Ishikawa (cell line): ENCODE results near the gene PDE4B.

Source experiments
- CEBPB ChIP-seq: IDR thresholded peaks from 2 replicates; pipeline ENCODE4 v1.6.1; 2012
- CREB1 ChIP-seq: IDR thresholded peaks from 2 replicates; pipeline ENCODE4 v1.6.1; 2012; ENCODE audit warnings: low read depth
- EGR1 ChIP-seq: IDR thresholded peaks from 2 replicates; pipeline ENCODE4 v1.6.1; 2012
- EP300 ChIP-seq: IDR thresholded peaks from 2 replicates; pipeline ENCODE4 v1.6.1; 2012; ENCODE audit warnings: borderline replicate concordance
- FOXM1 ChIP-seq: IDR thresholded peaks from 2 replicates; pipeline ENCODE4 v1.6.1; 2012; ENCODE audit warnings: low read depth, borderline replicate concordance
- MAX ChIP-seq: IDR thresholded peaks from 2 replicates; pipeline ENCODE4 v1.6.1; 2012
- NFIC ChIP-seq: IDR thresholded peaks from 2 replicates; pipeline ENCODE4 v1.6.1; 2012
- RAD21 ChIP-seq: IDR thresholded peaks from 2 replicates; pipeline ENCODE4 v1.6.1; 2012; ENCODE audit warnings: low read depth
- TAF1 ChIP-seq: IDR thresholded peaks from 2 replicates; pipeline ENCODE4 v1.6.1; 2012; ENCODE audit warnings: low read depth, mild to moderate bottlenecking
- TCF12 ChIP-seq: IDR thresholded peaks from 2 replicates; pipeline ENCODE4 v1.6.1; 2012; ENCODE audit warnings: low read depth
- TEAD4 ChIP-seq: IDR thresholded peaks from 2 replicates; pipeline ENCODE4 v1.6.1; 2012
- YY1 ChIP-seq: IDR thresholded peaks from 2 replicates; pipeline ENCODE4 v1.6.1; 2012; ENCODE audit warnings: low read depth
- ZBTB7A ChIP-seq: IDR thresholded peaks from 2 replicates; pipeline ENCODE4 v1.6.1; 2012; ENCODE audit warnings: low read depth
- TF ChIP-seq, protein P1 (sequence below): IDR thresholded peaks from 2 replicates; pipeline ENCODE4 v1.6.1; 2012; ENCODE audit warnings: low read depth, mild to moderate bottlenecking
- TF ChIP-seq, protein P2 (sequence below): IDR thresholded peaks from 2 replicates; pipeline ENCODE4 v1.6.1; 2012

The PDE4B gene

GRCh38 chr1:65765631-65766030 lies 27.1 kb upstream of the PDE4B start:
- no peak for TF ChIP-seq CREB1

GRCh38 chr1:65769636-65770035 lies 23.1 kb upstream of the PDE4B start:
- TF ChIP-seq MAX (no peak), RAD21 (no peak), EP300 (no peak)
- TF ChIP-seq, protein P1, sequence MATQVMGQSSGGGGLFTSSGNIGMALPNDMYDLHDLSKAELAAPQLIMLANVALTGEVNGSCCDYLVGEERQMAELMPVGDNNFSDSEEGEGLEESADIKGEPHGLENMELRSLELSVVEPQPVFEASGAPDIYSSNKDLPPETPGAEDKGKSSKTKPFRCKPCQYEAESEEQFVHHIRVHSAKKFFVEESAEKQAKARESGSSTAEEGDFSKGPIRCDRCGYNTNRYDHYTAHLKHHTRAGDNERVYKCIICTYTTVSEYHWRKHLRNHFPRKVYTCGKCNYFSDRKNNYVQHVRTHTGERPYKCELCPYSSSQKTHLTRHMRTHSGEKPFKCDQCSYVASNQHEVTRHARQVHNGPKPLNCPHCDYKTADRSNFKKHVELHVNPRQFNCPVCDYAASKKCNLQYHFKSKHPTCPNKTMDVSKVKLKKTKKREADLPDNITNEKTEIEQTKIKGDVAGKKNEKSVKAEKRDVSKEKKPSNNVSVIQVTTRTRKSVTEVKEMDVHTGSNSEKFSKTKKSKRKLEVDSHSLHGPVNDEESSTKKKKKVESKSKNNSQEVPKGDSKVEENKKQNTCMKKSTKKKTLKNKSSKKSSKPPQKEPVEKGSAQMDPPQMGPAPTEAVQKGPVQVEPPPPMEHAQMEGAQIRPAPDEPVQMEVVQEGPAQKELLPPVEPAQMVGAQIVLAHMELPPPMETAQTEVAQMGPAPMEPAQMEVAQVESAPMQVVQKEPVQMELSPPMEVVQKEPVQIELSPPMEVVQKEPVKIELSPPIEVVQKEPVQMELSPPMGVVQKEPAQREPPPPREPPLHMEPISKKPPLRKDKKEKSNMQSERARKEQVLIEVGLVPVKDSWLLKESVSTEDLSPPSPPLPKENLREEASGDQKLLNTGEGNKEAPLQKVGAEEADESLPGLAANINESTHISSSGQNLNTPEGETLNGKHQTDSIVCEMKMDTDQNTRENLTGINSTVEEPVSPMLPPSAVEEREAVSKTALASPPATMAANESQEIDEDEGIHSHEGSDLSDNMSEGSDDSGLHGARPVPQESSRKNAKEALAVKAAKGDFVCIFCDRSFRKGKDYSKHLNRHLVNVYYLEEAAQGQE, result no peak
- TF ChIP-seq, protein P2, sequence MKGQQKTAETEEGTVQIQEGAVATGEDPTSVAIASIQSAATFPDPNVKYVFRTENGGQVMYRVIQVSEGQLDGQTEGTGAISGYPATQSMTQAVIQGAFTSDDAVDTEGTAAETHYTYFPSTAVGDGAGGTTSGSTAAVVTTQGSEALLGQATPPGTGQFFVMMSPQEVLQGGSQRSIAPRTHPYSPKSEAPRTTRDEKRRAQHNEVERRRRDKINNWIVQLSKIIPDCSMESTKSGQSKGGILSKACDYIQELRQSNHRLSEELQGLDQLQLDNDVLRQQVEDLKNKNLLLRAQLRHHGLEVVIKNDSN, result no peak

DNA sequence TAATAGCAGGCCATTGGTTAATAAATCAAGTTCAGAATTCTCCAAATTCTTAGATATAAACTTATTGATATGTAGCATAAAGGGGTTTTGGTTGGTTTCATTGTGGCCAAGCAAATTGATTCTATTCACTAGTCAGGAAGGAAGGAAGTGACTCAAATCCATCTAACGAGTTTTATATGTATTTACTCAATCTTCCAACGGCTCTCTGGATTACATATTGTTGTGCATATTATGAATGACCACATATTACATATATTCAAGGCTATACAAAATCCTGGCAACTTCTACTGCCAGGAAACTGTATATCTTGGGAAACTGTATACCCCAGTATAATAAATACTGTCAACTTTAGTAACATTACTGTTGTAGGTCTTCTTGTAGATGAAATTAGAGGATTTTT lies 20.1 kb upstream of the PDE4B start:
- TF ChIP-seq YY1 (no peak), FOXM1 (no peak), EGR1 (no peak), EP300 (no peak), TAF1 (no peak), NFIC (no peak), CEBPB (no peak), TEAD4 (no peak), MAX (no peak)
- TF ChIP-seq, protein P1, result no peak
- TF ChIP-seq, protein P2, result no peak

DNA sequence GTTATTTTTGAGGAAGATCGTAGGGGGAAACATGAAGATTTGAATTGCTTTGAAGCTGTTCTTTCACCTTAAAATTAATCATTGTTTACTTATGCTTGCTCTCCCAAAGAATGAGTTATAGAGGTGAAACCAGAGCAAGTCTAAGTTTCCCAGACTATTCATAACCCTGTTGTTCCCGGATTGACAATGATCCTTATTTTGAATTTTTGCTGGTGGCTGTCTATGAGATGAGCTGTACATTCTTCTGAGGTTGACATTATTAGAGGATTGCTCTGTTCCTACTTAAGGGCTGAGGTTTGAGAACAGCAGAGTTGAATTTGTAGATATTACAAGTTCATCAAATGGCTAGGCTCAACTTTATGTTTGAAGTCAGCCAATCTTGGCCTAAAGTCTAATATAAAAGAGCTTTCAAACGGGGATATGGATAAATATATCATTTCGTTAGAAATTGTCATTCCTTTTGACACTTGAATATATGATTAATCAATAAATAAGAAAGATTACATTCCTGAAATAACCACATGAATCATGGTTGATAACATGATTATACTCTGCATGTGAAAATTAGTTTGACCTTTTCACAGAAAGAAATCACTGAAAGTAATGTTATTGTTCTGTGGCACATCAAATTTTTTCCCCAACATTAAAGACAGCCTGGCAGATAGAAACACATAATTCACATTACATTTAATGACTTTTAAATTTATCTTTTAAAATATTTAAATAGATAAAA lies 19.1 kb upstream of the PDE4B start:
- no peak for TF ChIP-seq YY1
- TF ChIP-seq EGR1, result no peak
- TF ChIP-seq, protein P1, result no peak
- TF ChIP-seq TEAD4, result no peak
- TF ChIP-seq, protein P2, result no peak
- TF ChIP-seq CREB1, result no peak
- TF ChIP-seq TCF12, result no peak
- no peak for TF ChIP-seq MAX
- no peak for TF ChIP-seq FOXM1
- no peak for TF ChIP-seq NFIC
- no peak for TF ChIP-seq RAD21
- TF ChIP-seq CEBPB, result no peak
- TF ChIP-seq EP300, result no peak
- no peak for TF ChIP-seq ZBTB7A
- TF ChIP-seq TAF1, result no peak
